Mesenchymal stem cell (in vitro differentiated cells and primary cell): Measurements from ENCODE around the gene MED26.

Source experiments
- DNase-seq: peaks from one replicate; pipeline ENCODE4 v3.0.0-alpha.2; 2013
- H2AFZ ChIP-seq: one replicate; pipeline ENCODE4 v1.6.1; 2013; ENCODE audit warnings: low read depth, mild to moderate bottlenecking, control low read depth, inconsistent platforms, low read length, moderate library complexity
- H2AK5ac ChIP-seq: 2 replicates; pipeline ENCODE4 v1.6.1; 2013; ENCODE audit warnings: low read length, moderate library complexity, mild to moderate bottlenecking, inconsistent platforms; ENCODE audit not compliant: severe bottlenecking
- H2BK120ac ChIP-seq: one replicate; pipeline ENCODE4 v1.6.1; 2013; ENCODE audit warnings: low read depth, mild to moderate bottlenecking, inconsistent platforms, low read length, moderate library complexity
- H2BK12ac ChIP-seq, 2 experiments: one replicate each; pipeline ENCODE4 v1.6.1; 2013; ENCODE audit warnings: inconsistent platforms in 2 of 2, low read length in 2 of 2, mild to moderate bottlenecking in 2 of 2, moderate library complexity in 2 of 2, control low read depth in 1 of 2
- H2BK15ac ChIP-seq: one replicate; pipeline ENCODE4 v1.6.1; 2013; ENCODE audit warnings: mild to moderate bottlenecking, low read depth, inconsistent platforms; ENCODE audit not compliant: poor library complexity, severe bottlenecking
- H2BK5ac ChIP-seq: 2 replicates; pipeline ENCODE4 v1.6.1; 2013; ENCODE audit warnings: low read depth, mild to moderate bottlenecking, low read length, control low read depth, inconsistent platforms; ENCODE audit not compliant: poor library complexity, severe bottlenecking
- H3K14ac ChIP-seq, 2 experiments: one replicate each; pipeline ENCODE4 v1.6.1; 2013; ENCODE audit warnings: inconsistent platforms in 2 of 2, low read length in 2 of 2, control low read depth in 1 of 2, mild to moderate bottlenecking in 1 of 2, moderate library complexity in 1 of 2
- H3K18ac ChIP-seq, 2 experiments: one replicate each; pipeline ENCODE4 v1.6.1; 2013; ENCODE audit warnings: inconsistent platforms in 2 of 2, low read length in 2 of 2, control low read depth in 1 of 2, low read depth in 1 of 2, mild to moderate bottlenecking in 1 of 2
- H3K23ac ChIP-seq, 2 experiments: one replicate each; pipeline ENCODE4 v1.6.1; 2013; ENCODE audit warnings: inconsistent platforms in 2 of 2, low read length in 2 of 2, mild to moderate bottlenecking in 2 of 2, moderate library complexity in 2 of 2, control low read depth in 1 of 2
- H3K27ac ChIP-seq: 2 replicates; pipeline ENCODE4 v1.5.1; 2013; ENCODE audit warnings: mild to moderate bottlenecking, moderate library complexity, low read length, control low read depth, inconsistent platforms; ENCODE audit not compliant: poor library complexity, severe bottlenecking
- H3K27me3 ChIP-seq, 2 experiments: 2 replicates each; pipeline versions ENCODE4 v1.6.1 to v1.7.0; 2013; ENCODE audit warnings: low read length in 2 of 2, mild to moderate bottlenecking in 2 of 2, moderate library complexity in 2 of 2, control low read depth in 1 of 2, inconsistent platforms in 1 of 2; ENCODE audit not compliant: control insufficient read depth in 1 of 2, insufficient read depth in 1 of 2
- H3K36me3 ChIP-seq, 2 experiments: 2 replicates each; pipeline versions ENCODE4 v1.6.1 to v1.7.0; 2013; ENCODE audit warnings: low read length in 2 of 2, control low read depth in 1 of 2, inconsistent platforms in 1 of 2, low read depth in 1 of 2, mild to moderate bottlenecking in 1 of 2; ENCODE audit not compliant: insufficient read depth in 2 of 2, control insufficient read depth in 1 of 2
- H3K4ac ChIP-seq, 2 experiments: one replicate each; pipeline ENCODE4 v1.6.1; 2013; ENCODE audit warnings: inconsistent platforms in 2 of 2, low read length in 2 of 2, mild to moderate bottlenecking in 2 of 2, moderate library complexity in 2 of 2, control low read depth in 1 of 2, low read depth in 1 of 2
- H3K4me1 ChIP-seq: 2 replicates; pipeline ENCODE4 v1.6.1; 2013; ENCODE audit warnings: low read depth, low read length, control low read depth; ENCODE audit not compliant: control insufficient read depth, insufficient read depth
- H3K4me2 ChIP-seq: 2 replicates; pipeline ENCODE4 v1.6.1; 2013; ENCODE audit warnings: low read length, mild to moderate bottlenecking, inconsistent platforms; ENCODE audit not compliant: poor library complexity, severe bottlenecking
- H3K4me3 ChIP-seq, 2 experiments: 2 replicates each; pipeline versions ENCODE4 v1.5.1 to v1.7.0; 2013; ENCODE audit warnings: low read length in 2 of 2, mild to moderate bottlenecking in 2 of 2, control low read depth in 1 of 2, low read depth in 1 of 2; ENCODE audit not compliant: insufficient read depth in 1 of 2
- H3K79me1 ChIP-seq: replicated peaks from 2 replicates; pipeline ENCODE4 v1.6.1; 2013; ENCODE audit warnings: mild to moderate bottlenecking, control low read depth, low read length, inconsistent platforms; ENCODE audit not compliant: poor library complexity, severe bottlenecking
- H3K9ac ChIP-seq: 2 replicates; pipeline ENCODE4 v1.7.0; 2013; ENCODE audit warnings: mild to moderate bottlenecking, low read length, moderate library complexity
- H3K9me3 ChIP-seq: 2 replicates; pipeline ENCODE4 v1.7.0; 2013; ENCODE audit warnings: mild to moderate bottlenecking, low read length; ENCODE audit not compliant: control insufficient read depth
- H4K8ac ChIP-seq: one replicate; pipeline ENCODE4 v1.6.1; 2013; ENCODE audit warnings: inconsistent platforms, mild to moderate bottlenecking, low read length, moderate library complexity
- H4K91ac ChIP-seq: one replicate; pipeline ENCODE4 v1.6.1; 2013; ENCODE audit warnings: mild to moderate bottlenecking, low read length, inconsistent platforms
- WGBS: methylation state at CpG from one replicate; pipeline ENCODE4 v1.1.7; 2013; ENCODE audit warnings: mixed read lengths; 5-methylcytosine and 5-hydroxymethylcytosine counted together

Gene MED26

GRCh38 chr19:16589917-16590316 is 38.1 kb downstream of the MED26 start:
- peak overlapping the region in 1 of 2 experiments; percentile 3 for H3K23ac ChIP-seq

GRCh38 chr19:16588824-16589577 is 39.0 kb downstream of the MED26 start:
- Histone ChIP-seq H3K14ac (no peak overlapping the region), H3K18ac (peak overlapping the region in 1 of 2 experiments; percentile 28), H2BK12ac (no peak overlapping the region), H3K27me3 (no peaks in the 10 kb centered on the region), H2AK5ac (no peak overlapping the region), H3K27ac (no peak overlapping the region), H3K79me1 (peaks cover 28% of the 10 kb centered on the region), H3K4ac (no peak overlapping the region), H2BK5ac (no peak overlapping the region), H2BK120ac (no peak overlapping the region), H3K9me3 (no peaks in the 10 kb centered on the region), H3K4me3 (no peak overlapping the region), H4K8ac (no peak overlapping the region), H3K4me1 (peaks cover 69% of the 10 kb centered on the region), H3K4me2 (no peak overlapping the region), H4K91ac (no peak overlapping the region), H2BK15ac (no peak overlapping the region), H3K23ac (peak overlapping the region in 1 of 2 experiments; percentile 23), H3K9ac (no peak overlapping the region), H3K36me3 (peaks cover 4 to 14% of the 10 kb centered on the region in 2 experiments), H2AFZ (no peak overlapping the region)
- WGBS = 92% methylated on average over 10 of the region's 11 CpGs
- no peak for DNase-seq

More at GRCh38 chr19:16589917-16590316, 38.1 kb downstream of the MED26 start:
- Histone ChIP-seq H3K14ac (no peak overlapping the region), H4K91ac (peak overlapping the region; percentile 64), H3K9me3 (no peaks in the 10 kb centered on the region), H3K36me3 (peaks cover 4 to 17% of the 10 kb centered on the region in 2 experiments), H3K79me1 (peaks cover 35% of the 10 kb centered on the region), H2AFZ (no peak overlapping the region), H3K9ac (no peak overlapping the region), H4K8ac (no peak overlapping the region), H3K4ac (no peak overlapping the region), H2BK5ac (no peak overlapping the region), H2BK120ac (no peak overlapping the region), H3K27ac (no peak overlapping the region), H2BK15ac (no peak overlapping the region), H2BK12ac (no peak overlapping the region), H3K4me2 (no peak overlapping the region), H3K18ac (no peak overlapping the region), H3K4me3 (no peak overlapping the region), H3K4me1 (peaks cover 66% of the 10 kb centered on the region), H3K27me3 (no peaks in the 10 kb centered on the region), H2AK5ac (no peak overlapping the region)
- DNase-seq = no peak
- 84% methylated on average over 3 of the region's 3 CpGs for WGBS

- H3K4me2 ChIP-seq = no peak overlapping the region
- peaks cover under 1 to 8% of the 10 kb centered on the region in 2 experiments for H3K36me3 ChIP-seq
- 75% methylated on average over 26 of the region's 26 CpGs for WGBS
- no peak overlapping the region for H2BK5ac ChIP-seq
- H2BK12ac ChIP-seq = no peak overlapping the region
- H3K9ac ChIP-seq = peak overlapping the region; percentile 14
- H3K4me1 ChIP-seq = peaks cover 77% of the 10 kb centered on the region
- no peak overlapping the region for H4K91ac ChIP-seq
- no peak overlapping the region for H2AK5ac ChIP-seq
- H3K4ac ChIP-seq = no peak overlapping the region
- peak overlapping the region in 1 of 2 experiments; percentile 28 for H3K18ac ChIP-seq
- H3K23ac ChIP-seq = peak overlapping the region in 1 of 2 experiments; percentile 66
- H3K27ac ChIP-seq = no peak overlapping the region
- no peak overlapping the region for H4K8ac ChIP-seq
- no peak overlapping the region for H2AFZ ChIP-seq
- no peaks in the 10 kb centered on the region for H3K27me3 ChIP-seq
- peaks cover 22% of the 10 kb centered on the region for H3K79me1 ChIP-seq
- H3K9me3 ChIP-seq = no peaks in the 10 kb centered on the region
- peak overlapping the region in 1 of 2 experiments; percentile 59 for H3K4me3 ChIP-seq
- no peak for DNase-seq
- H3K14ac ChIP-seq = peak overlapping the region in 1 of 2 experiments; percentile 38
- H2BK120ac ChIP-seq = no peak overlapping the region
- H2BK15ac ChIP-seq = no peak overlapping the region
Measured at GRCh38 chr19:16587833-16588823, 39.9 kb downstream of the MED26 start.
